Peyer's patch (tissue), 4 donors: ENCODE measurements around the gene NUF2.

Source experiments
- POLR2A ChIP-seq, 2 donors: fragments of 450-650 bp; IDR thresholded peaks; one replicate each; pipeline ENCODE4 v1.5.1; 2017; ENCODE audit warnings: antibody characterized with exemption in 2 of 2, mild to moderate bottlenecking in 2 of 2, moderate library complexity in 2 of 2
- TF ChIP-seq, protein P1 (sequence below), 6 experiments: fragments of 450-650 bp in 4 of 6; fragments of 200-600 bp in 2 of 6; sonication (generic) in 1 of 6; IDR thresholded peaks; one replicate each; pipeline ENCODE4 v1.5.1; 2017 to 2019; ENCODE audit warnings: antibody characterized with exemption in 6 of 6, mild to moderate bottlenecking in 3 of 6, moderate library complexity in 1 of 6

DNA sequence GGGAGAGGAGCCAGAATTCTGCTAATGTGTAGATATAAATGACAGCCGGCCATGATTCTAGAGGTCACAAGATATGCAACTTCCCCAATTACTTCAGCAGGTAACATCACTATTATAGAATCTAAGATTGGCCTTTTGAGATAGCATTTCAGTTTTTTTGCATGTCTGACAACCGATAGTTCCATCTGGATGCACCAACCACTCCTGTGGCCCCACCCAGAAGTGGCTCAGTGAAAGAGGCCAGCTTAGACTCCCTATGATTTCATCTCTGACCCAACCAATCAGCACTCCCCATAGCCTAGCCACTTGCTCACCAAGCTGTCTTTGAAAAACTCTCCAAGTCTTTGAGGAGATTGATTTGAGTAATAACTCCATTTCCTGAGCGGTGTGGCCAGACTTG is 30.3 kb upstream of the NUF2 start:
- TF ChIP-seq, protein P1, sequence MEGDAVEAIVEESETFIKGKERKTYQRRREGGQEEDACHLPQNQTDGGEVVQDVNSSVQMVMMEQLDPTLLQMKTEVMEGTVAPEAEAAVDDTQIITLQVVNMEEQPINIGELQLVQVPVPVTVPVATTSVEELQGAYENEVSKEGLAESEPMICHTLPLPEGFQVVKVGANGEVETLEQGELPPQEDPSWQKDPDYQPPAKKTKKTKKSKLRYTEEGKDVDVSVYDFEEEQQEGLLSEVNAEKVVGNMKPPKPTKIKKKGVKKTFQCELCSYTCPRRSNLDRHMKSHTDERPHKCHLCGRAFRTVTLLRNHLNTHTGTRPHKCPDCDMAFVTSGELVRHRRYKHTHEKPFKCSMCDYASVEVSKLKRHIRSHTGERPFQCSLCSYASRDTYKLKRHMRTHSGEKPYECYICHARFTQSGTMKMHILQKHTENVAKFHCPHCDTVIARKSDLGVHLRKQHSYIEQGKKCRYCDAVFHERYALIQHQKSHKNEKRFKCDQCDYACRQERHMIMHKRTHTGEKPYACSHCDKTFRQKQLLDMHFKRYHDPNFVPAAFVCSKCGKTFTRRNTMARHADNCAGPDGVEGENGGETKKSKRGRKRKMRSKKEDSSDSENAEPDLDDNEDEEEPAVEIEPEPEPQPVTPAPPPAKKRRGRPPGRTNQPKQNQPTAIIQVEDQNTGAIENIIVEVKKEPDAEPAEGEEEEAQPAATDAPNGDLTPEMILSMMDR (IDR thresholded peaks at IDR 0.05) = no peak
- TF ChIP-seq POLR2A (IDR thresholded peaks at IDR 0.05) = no peak
